ENCODE measurements around the gene ABCD2.

- TF ChIP-seq ZBTB7A (IDR thresholded peaks at IDR 0.05; ENCODE audit: low read depth): no peak
- TF ChIP-seq MAX (IDR thresholded peaks at IDR 0.05): no peak
- TF ChIP-seq RAD21 (IDR thresholded peaks at IDR 0.05; ENCODE audit: low read depth): no peak
- no peak for TF ChIP-seq TAF1 (IDR thresholded peaks at IDR 0.05; ENCODE audit: low read depth)
- TF ChIP-seq REST (IDR thresholded peaks at IDR 0.05; ENCODE audit: low read depth): no peak
- TF ChIP-seq NFIC (IDR thresholded peaks at IDR 0.05): no peak
These were observed 87.2 kb downstream of the ABCD2 start for GRCh38 chr12:39532448-39532847.
